Measurements from ENCODE around the gene SF3B2.
"Not testable (repeated sequence)": the region's sequence is repeated elsewhere in the genome, so short reads cannot be mapped to it uniquely, and the experiment has no call there.

The SF3B2 gene

DNA sequence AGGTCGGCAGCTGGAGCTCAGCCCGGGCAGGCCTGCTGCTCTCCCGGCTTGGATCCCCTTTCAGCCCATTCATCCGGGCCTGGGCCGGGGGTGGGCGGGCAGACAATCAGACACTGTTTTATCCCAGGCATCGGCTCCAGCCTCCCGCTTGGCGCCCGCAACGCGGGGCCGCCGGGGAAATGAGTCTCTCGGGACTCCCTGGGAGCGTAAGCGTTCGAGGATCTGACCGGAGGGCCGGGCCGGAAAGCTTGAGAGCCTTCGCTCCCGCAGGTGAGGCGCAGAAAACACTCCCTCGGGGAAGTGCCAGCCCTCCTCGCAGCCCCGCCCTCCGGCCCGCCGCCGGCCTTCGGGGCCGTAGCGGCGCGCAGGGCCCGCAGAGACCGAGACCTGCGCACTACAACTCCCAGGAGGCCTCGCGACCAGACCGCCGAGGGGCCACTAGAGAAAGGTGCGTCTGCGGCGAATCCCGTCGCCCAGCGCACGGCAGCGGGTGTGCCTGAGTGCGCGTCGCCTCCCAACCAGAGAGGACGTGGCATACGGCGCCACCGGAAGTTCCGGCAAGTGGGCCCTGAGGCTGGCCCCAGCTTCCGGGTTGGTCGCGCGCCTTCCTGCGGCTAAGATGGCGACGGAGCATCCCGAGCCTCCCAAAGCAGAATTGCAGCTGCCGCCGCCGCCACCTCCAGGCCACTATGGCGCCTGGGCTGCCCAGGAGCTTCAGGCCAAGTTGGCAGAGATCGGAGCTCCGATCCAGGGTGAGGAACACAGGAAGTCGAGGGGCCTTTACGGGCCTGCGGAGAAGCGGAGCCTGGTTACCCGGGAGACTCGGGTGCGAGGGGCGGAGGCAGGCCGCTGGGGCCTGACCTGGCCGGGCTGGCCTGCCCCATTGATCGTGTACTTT lies at the start of gene SF3B2:
TSS of gene SF3B2 (plus strand) at position 599 of the 898 bp plus-strand sequence. CDS start at position 620, 21 bp downstream.
- DNase-seq (ENCODE audit: low read depth, low spot score), result peak; percentile 88

DNA sequence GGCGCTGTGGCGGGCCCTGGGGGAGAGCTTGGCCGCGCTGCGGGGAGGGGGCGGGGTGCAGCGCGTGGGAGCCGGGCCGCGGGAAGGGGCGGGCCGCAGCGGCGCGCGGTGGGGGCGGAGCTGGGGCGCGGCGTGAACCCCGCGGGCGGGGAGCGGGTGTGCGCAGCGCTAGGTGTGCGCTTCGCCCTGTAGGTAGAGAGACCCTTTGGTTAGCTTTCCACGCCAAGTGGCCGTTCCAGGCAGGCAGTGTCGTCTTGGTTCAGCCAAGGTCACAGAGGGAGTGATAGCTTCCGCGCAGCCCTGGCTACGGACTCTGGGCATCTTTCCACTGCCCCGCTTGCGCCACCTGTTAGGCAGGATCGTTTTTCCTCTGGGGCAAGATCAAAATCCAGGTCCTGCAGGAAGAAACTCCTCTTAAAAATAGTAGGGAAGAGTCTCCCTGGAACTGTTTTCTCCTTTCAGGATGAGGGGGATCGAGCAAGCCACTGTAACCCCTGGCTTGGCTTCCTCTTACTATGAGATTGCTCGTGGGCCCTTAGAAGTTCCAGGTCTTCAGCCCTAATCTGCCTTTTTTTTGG lies 49.4 kb upstream of the SF3B2 start:
- DNase-seq (ENCODE audit: low read depth, low spot score), result no peak

DNA sequence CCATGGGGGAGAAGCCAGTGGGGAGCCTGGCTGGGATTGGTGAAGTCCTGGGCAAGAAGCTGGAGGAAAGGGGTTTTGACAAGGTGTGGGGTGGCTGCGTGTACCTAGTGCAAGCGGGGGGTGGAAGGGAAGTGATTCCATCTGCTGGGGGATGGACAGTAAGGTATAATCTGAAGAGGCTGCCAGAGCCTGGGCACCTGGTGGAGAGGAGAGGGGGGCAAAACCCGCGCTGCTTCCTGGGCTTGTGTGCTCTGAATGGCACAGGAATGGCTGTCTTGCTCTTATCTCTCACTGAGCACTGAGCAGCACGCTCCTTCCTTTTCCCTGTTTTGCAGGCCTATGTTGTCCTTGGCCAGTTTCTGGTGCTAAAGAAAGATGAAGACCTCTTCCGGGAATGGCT lies 48.9 kb upstream of the SF3B2 start:
- no peak for DNase-seq (ENCODE audit: low read depth, low spot score)

GRCh38 chr11:66004186-66004585 lies 48.0 kb upstream of the SF3B2 start:
- DNase-seq (ENCODE audit: low read depth, low spot score), result no peak

DNA sequence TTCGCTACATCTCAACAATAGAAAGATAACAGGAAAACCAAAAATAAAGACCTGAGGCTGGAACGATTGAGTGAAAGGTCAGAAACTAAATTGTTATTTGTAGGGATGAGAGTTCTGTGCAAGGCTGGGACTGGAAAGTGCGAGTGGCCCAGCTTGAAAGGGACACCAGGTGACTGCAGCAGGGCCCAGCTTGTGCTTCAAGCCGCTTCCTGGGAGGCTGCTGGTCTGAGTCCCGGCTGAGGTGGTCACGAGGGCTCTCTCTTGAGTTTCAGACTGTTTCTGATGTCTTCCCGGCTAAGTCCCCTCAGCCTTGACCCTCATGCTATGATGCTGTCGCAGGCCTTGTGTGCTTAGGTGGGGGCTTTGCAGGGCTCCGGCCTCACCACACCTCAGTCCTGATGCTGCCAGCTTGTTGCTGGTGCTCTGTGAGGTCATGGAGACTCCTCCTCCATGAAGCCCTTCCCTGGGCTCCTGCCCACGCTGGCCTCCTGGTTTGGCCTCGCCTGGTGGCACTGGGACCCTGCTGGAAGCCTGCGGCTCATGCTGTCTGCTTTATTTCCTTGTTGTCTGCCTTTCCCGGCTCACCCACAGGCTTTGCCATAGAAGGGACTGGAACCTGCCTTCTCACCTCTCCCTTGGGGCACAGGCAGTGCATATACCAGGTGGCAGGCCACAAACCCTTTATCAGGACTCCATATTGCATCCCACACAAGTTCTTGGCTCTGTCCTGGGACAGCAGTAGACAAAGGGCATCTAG lies 45.9 kb upstream of the SF3B2 start:
- no peak for DNase-seq (ENCODE audit: low read depth, low spot score)

DNA sequence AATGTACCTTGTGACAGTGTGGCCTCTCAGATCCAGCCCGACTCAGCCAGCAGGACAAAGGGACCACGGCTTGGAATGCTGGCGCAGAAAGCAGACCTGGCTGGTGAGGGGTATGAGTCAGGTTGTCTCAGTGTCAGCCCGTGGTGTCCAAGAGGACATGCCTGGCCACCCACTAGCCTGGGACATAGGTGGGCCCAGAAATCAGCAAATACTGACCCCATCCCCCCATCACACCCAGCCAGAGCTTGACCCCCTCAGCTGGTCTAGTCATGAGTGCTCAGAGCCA lies 45.3 kb upstream of the SF3B2 start:
- DNase-seq (ENCODE audit: low read depth, low spot score), result no peak

GRCh38 chr11:66007201-66007634 lies 44.9 kb upstream of the SF3B2 start:
- no peak for DNase-seq (ENCODE audit: low read depth, low spot score)

- DNase-seq (ENCODE audit: low read depth, low spot score), result no peak
Measured at GRCh38 chr11:66008095-66008467, 44.1 kb upstream of the SF3B2 start.

- no peak for DNase-seq (ENCODE audit: low read depth, low spot score)
Measured at GRCh38 chr11:66008468-66009101, 43.6 kb upstream of the SF3B2 start.

- not testable (repeated sequence) for DNase-seq (ENCODE audit: low read depth, low spot score)
Measured at GRCh38 chr11:66010036-66010435, 42.1 kb upstream of the SF3B2 start.

GRCh38 chr11:66011239-66011784 lies 40.9 kb upstream of the SF3B2 start:
- no peak for DNase-seq (ENCODE audit: low read depth, low spot score)

- DNase-seq (ENCODE audit: low read depth, low spot score), result no peak
Measured at GRCh38 chr11:66011785-66012303, 40.3 kb upstream of the SF3B2 start, which contains the start of gene CST6. CST6 (plus strand) TSS chr11:66012008; CDS start chr11:66012045, 37 bp downstream.

GRCh38 chr11:66012371-66012945 lies 39.7 kb upstream of the SF3B2 start:
- no peak for DNase-seq (ENCODE audit: low read depth, low spot score)

- DNase-seq (ENCODE audit: low read depth, low spot score), result no peak
Measured at GRCh38 chr11:66012946-66013761, 39.0 kb upstream of the SF3B2 start.

DNA sequence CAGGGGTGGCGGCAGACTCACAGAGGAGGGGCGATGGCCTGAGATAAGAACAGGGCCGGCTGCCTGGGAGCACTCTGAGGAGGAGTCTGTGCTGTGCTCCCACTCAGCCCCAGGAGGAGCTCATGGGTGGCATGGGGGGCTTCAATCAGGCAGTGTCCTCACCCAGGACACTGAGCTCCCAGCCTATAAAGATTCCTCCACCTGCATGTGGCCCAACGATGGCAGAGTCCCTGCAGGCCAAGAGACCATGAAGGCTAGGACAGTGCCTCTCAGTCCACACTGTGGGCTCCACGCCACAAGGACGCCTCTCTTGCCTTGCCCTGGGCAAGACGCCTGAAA lies 38.4 kb upstream of the SF3B2 start:
- DNase-seq (ENCODE audit: low read depth, low spot score), result no peak

DNA sequence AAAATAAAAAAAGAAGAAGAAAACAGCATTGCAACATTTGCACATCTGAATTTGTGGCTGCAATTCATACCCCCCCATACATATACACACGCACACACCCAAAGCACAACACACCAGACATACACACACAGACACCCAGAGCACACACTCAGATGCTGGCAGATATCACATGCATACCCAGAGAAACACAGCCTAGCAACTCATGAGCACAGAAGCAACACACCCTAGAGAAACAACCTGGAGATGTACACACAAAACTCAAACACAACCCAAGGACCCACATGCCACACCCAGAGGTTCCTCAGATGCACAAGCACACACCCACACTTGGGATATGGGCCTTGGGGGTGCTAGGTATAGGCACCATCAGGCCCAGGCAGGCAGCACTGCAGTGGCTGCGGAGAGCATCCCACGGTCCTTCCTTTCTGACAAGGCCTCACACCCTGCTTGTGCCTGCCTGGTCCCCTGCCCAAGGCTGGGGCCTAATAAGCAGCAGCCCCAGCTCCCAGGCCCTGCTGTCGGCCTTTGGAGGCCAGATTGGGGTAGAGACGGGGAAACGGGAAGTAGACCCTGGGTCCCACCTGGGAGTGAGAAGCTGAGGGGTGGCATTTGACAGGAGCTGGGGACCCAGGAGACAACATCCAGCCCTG lies 37.2 kb upstream of the SF3B2 start:
- DNase-seq (ENCODE audit: low read depth, low spot score), result no peak

GRCh38 chr11:66015454-66015881 lies 36.7 kb upstream of the SF3B2 start:
- no peak for DNase-seq (ENCODE audit: low read depth, low spot score)

GRCh38 chr11:66015936-66016792 lies 36.0 kb upstream of the SF3B2 start:
- DNase-seq (ENCODE audit: low read depth, low spot score), result no peak

DNA sequence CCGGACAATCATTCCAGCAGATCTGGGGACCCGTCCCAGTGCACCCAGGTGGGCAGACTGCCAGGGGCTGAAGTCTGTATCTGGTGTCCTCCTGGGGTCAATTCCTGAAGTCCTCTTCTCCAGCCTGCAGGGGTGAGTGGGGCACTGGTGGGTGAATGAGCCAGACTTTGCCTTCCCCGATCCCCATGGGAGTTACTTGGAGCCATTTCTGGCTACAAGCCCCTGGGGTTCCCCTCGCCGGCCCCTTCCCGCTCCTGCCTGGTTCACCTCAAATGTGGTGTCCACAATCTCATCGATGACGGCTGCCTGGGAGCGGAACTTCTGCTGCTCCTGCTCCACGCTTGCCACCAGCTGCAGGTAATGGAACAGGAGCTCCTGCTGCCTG lies 35.4 kb upstream of the SF3B2 start:
- no peak for DNase-seq (ENCODE audit: low read depth, low spot score)

Measured in activated naive CD8-positive, alpha-beta T cell treated with anti-CD3 and anti-CD28 coated beads, Interleukin-2, amount 50 U/mL, for 16 hours (primary cell).